OCI-LY7 (cell line): Measurements from ENCODE around the gene MON2. TPM values are rescaled to one million over a fixed set of nuclear protein-coding genes. Genes with fewer than 3 reads are reported as not detected.

ENCODE experiments used
- BruUV-seq: library from RNA; stranded (reverse); fragments of 400-500 nt; replicated peaks from 2 replicates; lab custom pipeline; 2021; lab: Mats Ljungman, UMichigan
- CTCF ChIA-PET: fragments of 300-600 bp; sonication (Branson Sonifier 250); formaldehyde crosslinking; loops from one replicate; lab custom pipeline; 2022; ENCODE audit warnings: antibody characterized with exemption; ENCODE audit not compliant: unreplicated experiment; lab: Charles Lee
- POLR2A ChIA-PET: fragments of 300-600 bp; sonication (Branson Sonifier 250); formaldehyde crosslinking; loops from one replicate; lab custom pipeline; 2022; ENCODE audit warnings: antibody characterized with exemption; lab: Charles Lee
- DNase-seq: peaks from one replicate; pipeline ENCODE4 v3.0.0-alpha.2; 2015; ENCODE audit warnings: low spot score
- H2AFZ ChIP-seq: fragments of 200-600 bp; sonication (generic), shearing (Covaris generic); 2 replicates; pipeline ENCODE4 v1.6.1; 2014; ENCODE audit warnings: mild to moderate bottlenecking, antibody characterized with exemption, low read length, moderate library complexity
- H3K27ac ChIP-seq: fragments of 200-600 bp; sonication (generic); 2 replicates; pipeline ENCODE4 v1.5.1; 2014; ENCODE audit warnings: mixed run types, low read depth, mild to moderate bottlenecking, moderate library complexity, low read length, inconsistent platforms; ENCODE audit not compliant: poor library complexity, severe bottlenecking
- H3K36me3 ChIP-seq: fragments of 200-600 bp; sonication (generic); 2 replicates; pipeline ENCODE4 v1.6.1; 2014; ENCODE audit warnings: mild to moderate bottlenecking, antibody characterized with exemption, low read length, moderate library complexity, mixed read lengths; ENCODE audit not compliant: insufficient read depth
- H3K4me1 ChIP-seq: fragments of 200-600 bp; sonication (generic); 2 replicates; pipeline ENCODE4 v1.5.1; 2014; ENCODE audit warnings: mild to moderate bottlenecking, low read length; ENCODE audit not compliant: insufficient read depth, poor library complexity, severe bottlenecking
- H3K4me2 ChIP-seq: fragments of 200-600 bp; sonication (generic); 2 replicates; pipeline ENCODE4 v1.6.1; 2014; ENCODE audit warnings: mild to moderate bottlenecking, low read length
- H3K4me3 ChIP-seq: fragments of 200-600 bp; sonication (generic); 2 replicates; pipeline ENCODE4 v1.5.1; 2014; ENCODE audit warnings: mild to moderate bottlenecking, low read depth, low read length; ENCODE audit not compliant: poor library complexity, severe bottlenecking
- H3K79me2 ChIP-seq: fragments of 200-600 bp; sonication (generic); 2 replicates; pipeline ENCODE4 v1.6.1; 2016; ENCODE audit warnings: low read depth, mild to moderate bottlenecking, low read length, moderate library complexity, mixed read lengths; ENCODE audit not compliant: insufficient read depth
- H3K9me2 ChIP-seq: fragments of 200-600 bp; sonication (generic); 2 replicates; pipeline ENCODE4 v1.6.1; 2016; ENCODE audit warnings: mild to moderate bottlenecking, low read length, mixed read lengths; ENCODE audit not compliant: insufficient read depth
- H3K9me3 ChIP-seq: fragments of 200-600 bp; sonication (generic); 2 replicates; pipeline ENCODE4 v1.6.1; 2014; ENCODE audit warnings: mild to moderate bottlenecking, mixed run types, low read length, mixed read lengths
- H4K20me1 ChIP-seq: fragments of 200-600 bp; sonication (generic); 2 replicates; pipeline ENCODE4 v1.6.1; 2014; ENCODE audit warnings: mild to moderate bottlenecking, antibody characterized with exemption, low read length, moderate library complexity, mixed read lengths; ENCODE audit not compliant: insufficient read depth
- EZH2phosphoT487 ChIP-seq: fragments of 200-600 bp; sonication (generic); IDR thresholded peaks from 2 replicates; pipeline ENCODE4 v1.6.1; 2018; ENCODE audit warnings: low read depth, borderline replicate concordance, mild to moderate bottlenecking, mixed run types, antibody characterized with exemption, low read length, moderate library complexity, mixed read lengths
- intact Hi-C: fragments of 100-400 bp; cut with micrococcal nuclease; formaldehyde crosslinking; loops from one replicate; pipeline ENCODE4 v1.10.0; 2022; ENCODE audit not compliant: unreplicated experiment
- total RNA-seq, 2 experiments: library from RNA; depleted of rRNA in 1 of 2; stranded (reverse); fragments of >200 nt in 1 of 2; shearing (Covaris generic) in 1 of 2; gene quantifications; 2 replicates each; pipeline ENCODE4 v1.2.3, GENCODE V29; 2014 to 2022
- TF ChIP-seq, protein P1 (sequence below): fragments of 200-600 bp; sonication (generic); conservative IDR thresholded peaks from 2 replicates; pipeline ENCODE4 v1.5.1; 2014; ENCODE audit warnings: mild to moderate bottlenecking, antibody characterized with exemption, low read length, moderate library complexity, mixed read lengths

The MON2 gene
- total RNA-seq, 2 experiments from 2014 or later = 31.6 to 54.7 TPM

DNA sequence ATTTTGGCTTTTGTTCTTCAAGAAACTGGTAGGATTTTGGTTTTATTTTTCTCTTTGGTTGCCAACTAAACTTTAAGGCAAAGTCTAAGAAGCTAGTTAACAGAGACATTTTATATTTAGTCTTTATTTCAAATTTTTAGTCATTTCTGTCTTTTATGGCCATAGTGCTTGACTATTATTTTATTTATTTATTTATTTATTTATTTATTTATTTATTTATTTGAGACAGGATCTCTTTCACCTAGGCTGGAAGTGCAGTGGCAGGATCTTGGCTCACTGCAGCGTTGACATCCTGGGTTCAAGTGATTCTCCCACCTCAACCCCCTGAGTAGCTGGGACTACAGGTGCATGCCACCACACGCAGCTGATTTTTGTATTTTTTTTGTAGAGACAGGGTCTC is 3.1 kb downstream of the MON2 start:
- H3K4me2 ChIP-seq = peak overlapping the region; percentile 99
- H3K79me2 ChIP-seq = peaks cover 54% of the 10 kb centered on the region
- intact Hi-C loops = loop anchor here (10.0 kb wide), 3 partner anchors 135 to 945 kb away; partner anchors contain the start of gene USP15
- H3K4me3 ChIP-seq = peak overlapping the region; percentile 99
- peaks cover 16% of the 10 kb centered on the region; the same call in 1 of the 2 replicates for H4K20me1 ChIP-seq
- H3K9me3 ChIP-seq = no peaks in the 10 kb centered on the region
- peaks cover 19% of the 10 kb centered on the region for H3K4me1 ChIP-seq
- no TSS peak for BruUV-seq
- ChIA-PET POLR2A (interaction anchor here (0.6 to 1.1 kb wide), 2 partner anchors 11 to 20 kb away, joined by 3 to 4 read pairs; no protein-coding TSS in a partner anchor), CTCF (no interaction called here)
- H3K27ac ChIP-seq = no peak overlapping the region
- peaks cover 28% of the 10 kb centered on the region for H3K36me3 ChIP-seq
- DNase-seq = no peak
- TF ChIP-seq, protein P1, sequence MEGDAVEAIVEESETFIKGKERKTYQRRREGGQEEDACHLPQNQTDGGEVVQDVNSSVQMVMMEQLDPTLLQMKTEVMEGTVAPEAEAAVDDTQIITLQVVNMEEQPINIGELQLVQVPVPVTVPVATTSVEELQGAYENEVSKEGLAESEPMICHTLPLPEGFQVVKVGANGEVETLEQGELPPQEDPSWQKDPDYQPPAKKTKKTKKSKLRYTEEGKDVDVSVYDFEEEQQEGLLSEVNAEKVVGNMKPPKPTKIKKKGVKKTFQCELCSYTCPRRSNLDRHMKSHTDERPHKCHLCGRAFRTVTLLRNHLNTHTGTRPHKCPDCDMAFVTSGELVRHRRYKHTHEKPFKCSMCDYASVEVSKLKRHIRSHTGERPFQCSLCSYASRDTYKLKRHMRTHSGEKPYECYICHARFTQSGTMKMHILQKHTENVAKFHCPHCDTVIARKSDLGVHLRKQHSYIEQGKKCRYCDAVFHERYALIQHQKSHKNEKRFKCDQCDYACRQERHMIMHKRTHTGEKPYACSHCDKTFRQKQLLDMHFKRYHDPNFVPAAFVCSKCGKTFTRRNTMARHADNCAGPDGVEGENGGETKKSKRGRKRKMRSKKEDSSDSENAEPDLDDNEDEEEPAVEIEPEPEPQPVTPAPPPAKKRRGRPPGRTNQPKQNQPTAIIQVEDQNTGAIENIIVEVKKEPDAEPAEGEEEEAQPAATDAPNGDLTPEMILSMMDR = no peak
- TF ChIP-seq EZH2phosphoT487 = no peak
- H2AFZ ChIP-seq = no peak overlapping the region
- H3K9me2 ChIP-seq = no peaks in the 10 kb centered on the region

DNA sequence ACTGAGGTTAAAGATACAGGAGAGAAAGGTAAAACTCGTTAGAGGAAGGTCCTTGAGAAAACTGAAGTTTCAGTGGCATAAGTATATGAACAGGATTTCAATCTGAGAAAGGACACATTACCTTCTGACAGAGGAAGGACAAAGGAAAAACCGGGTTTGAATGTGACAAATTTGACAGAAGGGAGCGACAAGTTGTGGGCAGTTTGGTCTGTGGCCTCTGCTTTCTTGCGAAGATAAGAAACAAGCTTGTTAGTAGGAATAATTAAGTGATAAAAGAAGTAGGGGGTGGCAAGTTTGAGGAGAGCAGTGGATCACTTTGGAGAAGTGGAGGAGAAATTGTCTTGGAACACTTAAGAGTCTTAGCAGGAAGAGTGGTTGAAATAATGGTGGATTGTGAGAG is 5.1 kb downstream of the MON2 start:
- Histone ChIP-seq H3K9me3 (no peaks in the 10 kb centered on the region), H3K79me2 (peaks cover 54% of the 10 kb centered on the region), H4K20me1 (peaks cover 16% of the 10 kb centered on the region; the same call in 1 of the 2 replicates), H3K4me3 (no peak overlapping the region), H2AFZ (no peak overlapping the region), H3K27ac (no peak overlapping the region), H3K4me1 (peaks cover 9% of the 10 kb centered on the region), H3K4me2 (no peak overlapping the region), H3K9me2 (no peaks in the 10 kb centered on the region), H3K36me3 (peaks cover 31% of the 10 kb centered on the region)
- DNase-seq = no peak
- POLR2A ChIA-PET = no interaction called here
- TF ChIP-seq EZH2phosphoT487 = no peak
- TF ChIP-seq, protein P1 = no peak
- CTCF ChIA-PET = no interaction called here
- intact Hi-C loops = no loop called here
- BruUV-seq = no TSS peak

GRCh38 chr12:62472472-62472871 is 5.8 kb downstream of the MON2 start:
- DNase-seq = no peak
- H4K20me1 ChIP-seq = peaks cover 11% of the 10 kb centered on the region; the same call in 1 of the 2 replicates
- peaks cover 47% of the 10 kb centered on the region for H3K79me2 ChIP-seq
- no peak overlapping the region for H3K4me3 ChIP-seq
- no peak overlapping the region for H3K4me2 ChIP-seq
- TF ChIP-seq EZH2phosphoT487 = no peak
- TF ChIP-seq, protein P1 = 0 out of 2 replicates have a peak, but pooled peaks have one; percentile 16
- H3K9me3 ChIP-seq = no peaks in the 10 kb centered on the region
- no peak overlapping the region for H3K27ac ChIP-seq
- POLR2A ChIA-PET = no interaction called here
- H3K9me2 ChIP-seq = no peaks in the 10 kb centered on the region
- CTCF ChIA-PET = no interaction called here
- H2AFZ ChIP-seq = no peak overlapping the region
- peaks cover 9% of the 10 kb centered on the region for H3K4me1 ChIP-seq
- intact Hi-C loops = no loop called here
- BruUV-seq = no TSS peak
- H3K36me3 ChIP-seq = peaks cover 35% of the 10 kb centered on the region
